Measurements from ENCODE around the gene TCP11L2. TPM values are rescaled to one million over a fixed set of nuclear protein-coding genes. Genes with fewer than 3 reads are reported as not detected.
A peak's percentile ranks its signal among the peaks of the same experiment; 100 is the strongest.

The TCP11L2 gene
- total and polyA plus RNA-seq, 2 of the 13 experiments (the other 11 are each of a cell fraction or from before 2014, with no cell fraction given) = 4.6 to 24.1 TPM

GRCh38 chr12:106284358-106285105 is 18.0 kb upstream of the TCP11L2 start (continued):
- TF ChIP-seq ZFP91 (CRISPR knock-in tag; IDR thresholded peaks at IDR 0.05; ENCODE audit: borderline replicate concordance) = peak; percentile 49; the same call in 1 of the 2 replicates
- TF ChIP-seq SNRNP70 (IDR thresholded peaks at IDR 0.05; ENCODE audit: low read depth, low read length) = no peak
- TF ChIP-seq ATF6 (CRISPR knock-in tag; conservative IDR thresholded peaks at IDR 0.05) = no peak
- TF ChIP-seq GLI4 (CRISPR knock-in tag; IDR thresholded peaks at IDR 0.05; ENCODE audit: borderline replicate concordance) = no peak; the same call in 1 of the 2 replicates
- TF ChIP-seq ZSCAN31 (CRISPR knock-in tag; IDR thresholded peaks at IDR 0.05; ENCODE audit: low read depth) = no peak
- TF ChIP-seq ZNF276 (CRISPR knock-in tag; IDR thresholded peaks at IDR 0.05; ENCODE audit: low read depth) = no peak
- no peak for TF ChIP-seq ZNF414 (CRISPR knock-in tag; IDR thresholded peaks at IDR 0.05)
- no peak for TF ChIP-seq NR1H2 (CRISPR knock-in tag; IDR thresholded peaks at IDR 0.05; ENCODE audit: borderline replicate concordance, low read depth)
- no peak for TF ChIP-seq NBN (conservative IDR thresholded peaks at IDR 0.05)
- TF ChIP-seq PBX3 (CRISPR knock-in tag; IDR thresholded peaks at IDR 0.05; ENCODE audit: borderline replicate concordance) = no peak
- TF ChIP-seq ZC3H4 (CRISPR knock-in tag; IDR thresholded peaks at IDR 0.05; ENCODE audit: borderline replicate concordance) = no peak
- TF ChIP-seq PHF21A (CRISPR knock-in tag; IDR thresholded peaks at IDR 0.05) = peak; percentile 90
- TF ChIP-seq MXI1 (IDR thresholded peaks at IDR 0.05; ENCODE audit: borderline replicate concordance, low read depth, low read length) = peak; percentile 27; the same call in 1 of the 3 replicates
- TF ChIP-seq SRSF1 (optimal IDR thresholded peaks at IDR 0.05; ENCODE audit: low read depth, low read length) = no peak
- no peak for TF ChIP-seq RARG (CRISPR knock-in tag; IDR thresholded peaks at IDR 0.05; ENCODE audit: low read depth)
